ENCODE results near the gene CLEC4G. TPM values are rescaled to one million over a fixed set of nuclear protein-coding genes. Genes with fewer than 3 reads are reported as not detected.

Gene CLEC4G
- total and polyA plus RNA-seq, 2 experiments from 2014 or later, result not detected

DNA sequence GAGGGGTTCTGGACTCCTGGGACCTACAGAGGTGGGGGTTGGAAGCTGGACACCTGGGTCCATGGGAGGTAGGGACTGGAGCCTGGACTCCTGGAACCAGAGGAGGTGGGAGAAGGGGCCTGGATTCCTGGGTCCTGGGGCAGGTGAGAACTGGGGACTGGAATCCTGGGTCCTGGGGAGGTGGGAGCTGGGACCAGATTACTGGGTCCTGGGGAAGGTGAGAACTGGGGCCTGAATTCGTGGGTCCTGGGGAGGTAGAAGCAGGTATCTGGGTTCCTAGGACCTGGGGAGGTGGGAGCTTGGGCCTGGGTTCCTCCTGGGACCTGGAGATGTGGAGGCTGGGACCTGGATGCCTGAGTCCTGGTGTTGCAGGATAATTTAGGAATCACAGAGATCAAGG lies 31.8 kb upstream of the CLEC4G start:
- Histone ChIP-seq H3K4me1 (ENCODE audit: low read depth) (no peaks in the 10 kb centered on the region), H3K27ac (no peak overlapping the region), H3K36me3 (no peaks in the 10 kb centered on the region), H3K4me3 (no peak overlapping the region), H3K9me3 (ENCODE audit: low read depth) (no peaks in the 10 kb centered on the region), H3K27me3 (peaks cover 4% of the 10 kb centered on the region)
- TF ChIP-seq, protein P1, sequence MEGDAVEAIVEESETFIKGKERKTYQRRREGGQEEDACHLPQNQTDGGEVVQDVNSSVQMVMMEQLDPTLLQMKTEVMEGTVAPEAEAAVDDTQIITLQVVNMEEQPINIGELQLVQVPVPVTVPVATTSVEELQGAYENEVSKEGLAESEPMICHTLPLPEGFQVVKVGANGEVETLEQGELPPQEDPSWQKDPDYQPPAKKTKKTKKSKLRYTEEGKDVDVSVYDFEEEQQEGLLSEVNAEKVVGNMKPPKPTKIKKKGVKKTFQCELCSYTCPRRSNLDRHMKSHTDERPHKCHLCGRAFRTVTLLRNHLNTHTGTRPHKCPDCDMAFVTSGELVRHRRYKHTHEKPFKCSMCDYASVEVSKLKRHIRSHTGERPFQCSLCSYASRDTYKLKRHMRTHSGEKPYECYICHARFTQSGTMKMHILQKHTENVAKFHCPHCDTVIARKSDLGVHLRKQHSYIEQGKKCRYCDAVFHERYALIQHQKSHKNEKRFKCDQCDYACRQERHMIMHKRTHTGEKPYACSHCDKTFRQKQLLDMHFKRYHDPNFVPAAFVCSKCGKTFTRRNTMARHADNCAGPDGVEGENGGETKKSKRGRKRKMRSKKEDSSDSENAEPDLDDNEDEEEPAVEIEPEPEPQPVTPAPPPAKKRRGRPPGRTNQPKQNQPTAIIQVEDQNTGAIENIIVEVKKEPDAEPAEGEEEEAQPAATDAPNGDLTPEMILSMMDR (IDR thresholded peaks at IDR 0.05; ENCODE audit: low read depth, low read length), result no peak
- no peak for DNase-seq (ENCODE audit: low read depth in 1 of 2, low spot score in 1 of 2)

DNA sequence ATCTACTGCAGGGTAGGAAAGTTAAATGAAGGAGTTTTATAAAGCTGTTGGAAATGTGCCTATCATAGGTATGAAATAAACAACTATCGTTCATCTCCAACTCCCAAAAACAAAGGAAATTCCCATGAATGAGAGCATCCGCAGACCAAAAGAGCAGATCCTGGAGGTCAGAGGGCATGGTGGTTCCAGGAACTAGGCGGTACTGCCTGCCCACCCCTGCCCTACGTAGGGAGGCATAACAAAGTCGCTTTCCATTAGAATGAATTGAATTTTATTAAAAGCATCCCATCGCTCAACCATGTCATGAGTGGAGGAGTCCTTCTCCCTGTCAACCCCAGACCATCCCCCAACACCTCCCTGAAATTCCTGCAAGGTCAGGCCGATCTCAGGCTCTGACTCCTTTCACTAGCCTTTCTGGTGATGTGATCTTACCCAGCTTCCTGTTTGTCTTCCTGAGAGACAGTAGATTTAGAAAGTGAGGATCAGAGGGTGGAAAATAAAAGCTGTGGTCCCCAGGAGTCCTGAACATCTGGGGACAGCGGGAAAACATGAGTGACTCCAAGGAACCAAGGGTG lies 30.9 kb upstream of the CLEC4G start, which contains the start of gene CLEC4M:
CLEC4M (plus strand) TSS at position 525 of the 575 bp plus-strand sequence; CDS start at position 549, 24 bp downstream.
- TF ChIP-seq, protein P1 (IDR thresholded peaks at IDR 0.05; ENCODE audit: low read depth, low read length), result no peak
- Histone ChIP-seq H3K27ac (no peak within 1 kb of the TSS), H3K36me3 (no peaks in the 10 kb centered on the region), H3K27me3 (peaks cover 4% of the 10 kb centered on the region), H3K4me1 (ENCODE audit: low read depth) (no peaks in the 10 kb centered on the region), H3K4me3 (no peak within 1 kb of the TSS), H3K9me3 (ENCODE audit: low read depth) (no peaks in the 10 kb centered on the region)
- DNase-seq (ENCODE audit: low read depth in 1 of 2, low spot score in 1 of 2), result no peak

DNA sequence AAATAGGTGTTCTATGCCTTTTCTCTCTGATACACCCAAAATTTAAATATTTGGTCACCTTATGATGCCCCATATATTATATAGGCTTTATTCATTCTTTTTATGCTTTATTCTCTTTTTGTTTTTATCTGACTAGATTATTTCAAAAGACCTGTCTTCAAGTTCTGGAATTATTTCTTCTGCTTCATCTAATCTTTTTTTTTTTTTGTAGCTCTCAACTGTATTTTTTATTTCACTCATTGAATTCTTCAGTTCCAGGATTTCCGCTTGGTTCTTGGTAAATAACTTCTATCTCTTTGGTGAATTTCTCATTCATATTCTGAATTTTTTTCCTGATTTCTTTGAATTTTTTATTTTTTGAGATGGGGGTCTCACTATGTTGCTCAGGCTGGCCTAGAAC lies 27.2 kb upstream of the CLEC4G start:
- TF ChIP-seq, protein P1 (IDR thresholded peaks at IDR 0.05; ENCODE audit: low read depth, low read length), result no peak
- DNase-seq (ENCODE audit: low read depth in 1 of 2, low spot score in 1 of 2), result no peak
- Histone ChIP-seq H3K36me3 (no peaks in the 10 kb centered on the region), H3K4me1 (ENCODE audit: low read depth) (no peaks in the 10 kb centered on the region), H3K9me3 (ENCODE audit: low read depth) (no peaks in the 10 kb centered on the region), H3K4me3 (no peak overlapping the region), H3K27ac (no peak overlapping the region), H3K27me3 (no peaks in the 10 kb centered on the region)

DNA sequence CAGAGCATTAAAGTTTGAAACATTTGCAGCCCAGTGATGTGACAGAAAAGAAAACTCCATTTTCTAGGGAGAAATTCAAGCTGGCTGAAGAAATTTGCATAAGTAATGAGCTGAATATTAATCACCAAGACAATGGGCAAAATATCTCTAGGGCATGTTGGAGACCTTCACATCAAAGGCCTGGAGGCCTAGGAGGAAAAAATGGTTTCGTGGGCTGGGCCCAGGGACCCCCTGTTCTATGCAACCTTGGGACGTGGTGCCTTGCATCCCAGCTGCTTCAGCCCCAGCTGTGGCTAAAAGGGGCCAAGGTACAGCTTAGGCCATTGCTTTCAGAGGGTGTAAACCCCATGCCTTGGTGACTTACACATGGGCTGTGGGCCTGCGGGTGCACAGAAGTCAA lies 25.4 kb upstream of the CLEC4G start:
- Histone ChIP-seq H3K36me3 (no peaks in the 10 kb centered on the region), H3K4me3 (no peak overlapping the region), H3K4me1 (ENCODE audit: low read depth) (no peaks in the 10 kb centered on the region), H3K27me3 (no peaks in the 10 kb centered on the region), H3K9me3 (ENCODE audit: low read depth) (no peaks in the 10 kb centered on the region), H3K27ac (no peak overlapping the region)
- TF ChIP-seq, protein P1 (IDR thresholded peaks at IDR 0.05; ENCODE audit: low read depth, low read length), result no peak
- DNase-seq (ENCODE audit: low read depth in 1 of 2, low spot score in 1 of 2), result no peak

DNA sequence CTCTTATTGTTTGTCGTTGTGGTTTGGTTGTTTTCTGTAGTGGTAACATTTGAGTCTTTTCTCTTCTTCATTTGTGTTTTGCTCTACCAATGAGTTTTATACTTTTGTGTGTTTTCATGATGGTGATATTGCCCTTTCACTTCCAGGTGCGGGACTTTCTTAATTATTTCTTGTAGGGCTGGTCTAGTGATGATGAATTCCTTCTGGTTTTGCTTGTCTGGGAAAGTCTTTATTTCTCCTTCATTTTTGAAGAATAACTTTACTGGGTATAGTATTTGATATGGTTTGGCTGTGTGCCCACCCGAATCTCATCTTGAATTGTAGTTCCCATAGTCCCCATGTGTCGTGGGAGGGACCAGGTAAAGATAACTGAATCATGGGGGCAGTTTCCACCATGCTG lies 24.3 kb upstream of the CLEC4G start:
- TF ChIP-seq, protein P1 (IDR thresholded peaks at IDR 0.05; ENCODE audit: low read depth, low read length), result no peak
- Histone ChIP-seq H3K27ac (no peak overlapping the region), H3K4me3 (no peak overlapping the region), H3K27me3 (no peaks in the 10 kb centered on the region), H3K9me3 (ENCODE audit: low read depth) (no peaks in the 10 kb centered on the region), H3K4me1 (ENCODE audit: low read depth) (no peaks in the 10 kb centered on the region), H3K36me3 (no peaks in the 10 kb centered on the region)
- no peak for DNase-seq (ENCODE audit: low read depth in 1 of 2, low spot score in 1 of 2)

All from cardiac muscle cell (in vitro differentiated cells and primary cell).